ENCODE results near the gene UXS1. TPM values are rescaled to one million over a fixed set of nuclear protein-coding genes. Genes with fewer than 3 reads are reported as not detected.

UXS1 gene
- total RNA-seq, 2 experiments from 2014 or later: 20.5 to 21.9 TPM

- Histone ChIP-seq H3K4me1 (ENCODE audit: insufficient read depth, low read length, poor library complexity, severe bottlenecking) (no peaks in the 10 kb centered on the region), H3K36me3 (ENCODE audit: insufficient read depth, low read length) (no peaks in the 10 kb centered on the region), H3K9me2 (ENCODE audit: insufficient read depth, low read length) (no peaks in the 10 kb centered on the region), H3K9me3 (ENCODE audit: low read length) (no peaks in the 10 kb centered on the region), H3K79me2 (ENCODE audit: insufficient read depth, low read depth, low read length) (no peaks in the 10 kb centered on the region), H3K4me3 (ENCODE audit: low read depth, low read length, poor library complexity, severe bottlenecking) (no peak overlapping the region), H3K27ac (ENCODE audit: low read depth, low read length, poor library complexity, severe bottlenecking) (no peak overlapping the region), H2AFZ (ENCODE audit: low read length) (no peak overlapping the region), H3K4me2 (ENCODE audit: low read length) (no peak overlapping the region), H4K20me1 (ENCODE audit: insufficient read depth, low read length) (no peaks in the 10 kb centered on the region)
- no peak for DNase-seq (ENCODE audit: low spot score)
- no TSS peak for BruUV-seq (replicated peaks)
- intact Hi-C loops (cut with micrococcal nuclease; ENCODE audit: unreplicated experiment): no loop called here
- ChIA-PET POLR2A (no interaction called here), CTCF (ENCODE audit: unreplicated experiment) (no interaction called here)
- TF ChIP-seq EZH2phosphoT487 (IDR thresholded peaks at IDR 0.05; ENCODE audit: borderline replicate concordance, low read depth, low read length): no peak
- TF ChIP-seq CTCF (conservative IDR thresholded peaks at IDR 0.05; ENCODE audit: low read length): no peak
These were observed 128.7 kb downstream of the UXS1 start for GRCh38 chr2:106065268-106065982.

- DNase-seq (ENCODE audit: low spot score): no peak
- no peaks in the 10 kb centered on the region for H3K4me1 ChIP-seq (ENCODE audit: insufficient read depth, low read length, poor library complexity, severe bottlenecking)
- intact Hi-C loops (cut with micrococcal nuclease; ENCODE audit: unreplicated experiment): no loop called here
- H3K27ac ChIP-seq (ENCODE audit: low read depth, low read length, poor library complexity, severe bottlenecking): no peak overlapping the region
- H3K9me2 ChIP-seq (ENCODE audit: insufficient read depth, low read length): no peaks in the 10 kb centered on the region
- no peaks in the 10 kb centered on the region for H3K36me3 ChIP-seq (ENCODE audit: insufficient read depth, low read length)
- POLR2A ChIA-PET: no interaction called here
- no peaks in the 10 kb centered on the region for H3K9me3 ChIP-seq (ENCODE audit: low read length)
- no peaks in the 10 kb centered on the region for H3K79me2 ChIP-seq (ENCODE audit: insufficient read depth, low read depth, low read length)
- TF ChIP-seq CTCF (conservative IDR thresholded peaks at IDR 0.05; ENCODE audit: low read length) (no peak), EZH2phosphoT487 (IDR thresholded peaks at IDR 0.05; ENCODE audit: borderline replicate concordance, low read depth, low read length) (no peak)
- no peak overlapping the region for H2AFZ ChIP-seq (ENCODE audit: low read length)
- BruUV-seq (replicated peaks): no TSS peak
- CTCF ChIA-PET (ENCODE audit: unreplicated experiment): no interaction called here
- no peak overlapping the region for H3K4me3 ChIP-seq (ENCODE audit: low read depth, low read length, poor library complexity, severe bottlenecking)
- no peaks in the 10 kb centered on the region for H4K20me1 ChIP-seq (ENCODE audit: insufficient read depth, low read length)
- H3K4me2 ChIP-seq (ENCODE audit: low read length): no peak overlapping the region
These were observed 130.9 kb downstream of the UXS1 start for GRCh38 chr2:106063181-106063580.

- no TSS peak for BruUV-seq (replicated peaks)
- Histone ChIP-seq H3K79me2 (ENCODE audit: insufficient read depth, low read depth, low read length) (no peaks in the 10 kb centered on the region), H3K9me3 (ENCODE audit: low read length) (no peaks in the 10 kb centered on the region), H3K4me3 (ENCODE audit: low read depth, low read length, poor library complexity, severe bottlenecking) (no peak overlapping the region), H3K4me2 (ENCODE audit: low read length) (no peak overlapping the region), H3K4me1 (ENCODE audit: insufficient read depth, low read length, poor library complexity, severe bottlenecking) (no peaks in the 10 kb centered on the region), H3K36me3 (ENCODE audit: insufficient read depth, low read length) (no peaks in the 10 kb centered on the region), H3K27ac (ENCODE audit: low read depth, low read length, poor library complexity, severe bottlenecking) (no peak overlapping the region), H3K9me2 (ENCODE audit: insufficient read depth, low read length) (no peaks in the 10 kb centered on the region), H4K20me1 (ENCODE audit: insufficient read depth, low read length) (no peaks in the 10 kb centered on the region), H2AFZ (ENCODE audit: low read length) (no peak overlapping the region)
- CTCF ChIA-PET (ENCODE audit: unreplicated experiment): no interaction called here
- POLR2A ChIA-PET: interaction anchor here (0.5 to 1.5 kb wide), 2 partner anchors 9 to 84 kb away, joined by 3 to 4 read pairs; no protein-coding TSS in a partner anchor
- TF ChIP-seq CTCF (conservative IDR thresholded peaks at IDR 0.05; ENCODE audit: low read length): no peak
- TF ChIP-seq EZH2phosphoT487 (IDR thresholded peaks at IDR 0.05; ENCODE audit: borderline replicate concordance, low read depth, low read length): no peak
- DNase-seq (ENCODE audit: low spot score): no peak
- intact Hi-C loops (cut with micrococcal nuclease; ENCODE audit: unreplicated experiment): no loop called here
These were observed 131.5 kb downstream of the UXS1 start for GRCh38 chr2:106062627-106063026.
